DND-41 (cell line): Measurements from ENCODE around the gene RPS27.

ENCODE experiments used
- CTCF ChIP-seq: IDR thresholded peaks from 2 replicates; pipeline ENCODE4 v1.5.1; 2012; ENCODE audit warnings: borderline replicate concordance, low read length, moderate library complexity, mild to moderate bottlenecking; ENCODE audit not compliant: poor library complexity, severe bottlenecking; ENCODE audit errors: extremely low read depth
- EZH2 ChIP-seq: IDR thresholded peaks from 3 replicates; pipeline ENCODE4 v1.6.1; 2012; ENCODE audit warnings: borderline replicate concordance, low read depth, mild to moderate bottlenecking, moderate library complexity, low read length, inconsistent platforms; ENCODE audit not compliant: severe bottlenecking

GRCh38 chr1:153987621-153988020, 2.9 kb upstream of the RPS27 start:
- TF ChIP-seq CTCF (no peak), EZH2 (no peak)
